Nephron progenitor cell (in vitro differentiated cells): ENCODE results near the gene BACH1.
A peak's percentile ranks its signal among the peaks of the same experiment; 100 is the strongest.

Experiments used
- DNase-seq: peaks from one replicate; pipeline ENCODE4 v3.0.0; 2021
- H3K27ac Mint-ChIP-seq: 2 replicates; pipeline ENCODE4 v1.8.0; 2021; ENCODE audit warnings: mild to moderate bottlenecking, moderate library complexity, mixed read lengths
- H3K27me3 Mint-ChIP-seq: 2 replicates; pipeline ENCODE4 v1.8.0; 2021; ENCODE audit warnings: mild to moderate bottlenecking, low read depth, mixed read lengths; ENCODE audit not compliant: poor library complexity
- H3K36me3 Mint-ChIP-seq: 2 replicates; pipeline ENCODE4 v1.8.0; 2021; ENCODE audit warnings: low read depth, mixed read lengths
- H3K4me1 Mint-ChIP-seq: 2 replicates; pipeline ENCODE4 v1.8.0; 2021; ENCODE audit warnings: mixed read lengths
- H3K4me3 Mint-ChIP-seq: 2 replicates; pipeline ENCODE4 v1.8.0; 2021; ENCODE audit warnings: mild to moderate bottlenecking, moderate library complexity, mixed read lengths
- H3K9me3 Mint-ChIP-seq: 2 replicates; pipeline ENCODE4 v1.8.0; 2021; ENCODE audit warnings: mild to moderate bottlenecking, moderate library complexity, mixed read lengths
- CTCF ChIP-seq: fragments of 200-600 bp; sonication (generic); IDR thresholded peaks from 2 replicates; pipeline ENCODE4 v1.5.0; 2021; ENCODE audit warnings: antibody characterized with exemption

The BACH1 gene

GRCh38 chr21:29359718-29360117 is 61.0 kb downstream of the BACH1 start:
- Mint-ChIP-seq H3K9me3 (peaks cover 12% of the 10 kb centered on the region), H3K4me1 (no peaks in the 10 kb centered on the region), H3K27ac (peak overlapping the region; percentile 5), H3K36me3 (peaks cover 60% of the 10 kb centered on the region), H3K4me3 (no peak overlapping the region), H3K27me3 (peaks cover 5% of the 10 kb centered on the region)
- no peak for DNase-seq
- no peak for TF ChIP-seq CTCF

GRCh38 chr21:29360799-29361765 is 62.4 kb downstream of the BACH1 start:
- DNase-seq = no peak
- TF ChIP-seq CTCF = no peak
- Mint-ChIP-seq H3K36me3 (peaks cover 48% of the 10 kb centered on the region), H3K27me3 (no peaks in the 10 kb centered on the region), H3K27ac (peak overlapping the region; percentile 19), H3K4me3 (no peak overlapping the region), H3K9me3 (no peaks in the 10 kb centered on the region), H3K4me1 (peaks cover 6% of the 10 kb centered on the region)

- H3K36me3 Mint-ChIP-seq = peaks cover 46% of the 10 kb centered on the region
- no peak overlapping the region for H3K27ac Mint-ChIP-seq
- DNase-seq = no peak
- no peaks in the 10 kb centered on the region for H3K9me3 Mint-ChIP-seq
- no peaks in the 10 kb centered on the region for H3K27me3 Mint-ChIP-seq
- no peak overlapping the region for H3K4me3 Mint-ChIP-seq
- TF ChIP-seq CTCF = no peak
- peaks cover 6% of the 10 kb centered on the region for H3K4me1 Mint-ChIP-seq
Observed at GRCh38 chr21:29362758-29363157, 64.0 kb downstream of the BACH1 start.

GRCh38 chr21:29365661-29366265 is 67.0 kb downstream of the BACH1 start:
- no peak for DNase-seq
- Mint-ChIP-seq H3K4me3 (no peak overlapping the region), H3K9me3 (no peaks in the 10 kb centered on the region), H3K4me1 (peaks cover 6% of the 10 kb centered on the region), H3K27me3 (no peaks in the 10 kb centered on the region), H3K27ac (peak overlapping the region; percentile 93), H3K36me3 (peaks cover 45% of the 10 kb centered on the region)
- no peak for TF ChIP-seq CTCF

- Mint-ChIP-seq H3K36me3 (peaks cover 37% of the 10 kb centered on the region), H3K4me1 (peaks cover 6% of the 10 kb centered on the region), H3K27ac (peak overlapping the region; percentile 36), H3K27me3 (no peaks in the 10 kb centered on the region), H3K9me3 (no peaks in the 10 kb centered on the region), H3K4me3 (no peak overlapping the region)
- TF ChIP-seq CTCF = no peak
- no peak for DNase-seq
Observed at GRCh38 chr21:29366532-29366931, 67.8 kb downstream of the BACH1 start.
